Right atrium auricular region (tissue), 2 donors: Measurements from ENCODE around the gene CCDC148. TPM values are rescaled to one million over a fixed set of nuclear protein-coding genes. Genes with fewer than 3 reads are reported as not detected.

Experiments used
- DNase-seq: peaks from one replicate; pipeline ENCODE4 v3.0.0-alpha.2; 2019; ENCODE audit warnings: low spot score
- H3K27ac ChIP-seq, 2 donors: fragments of 200-600 bp; sonication (generic); 1 replicate in 1 of 2; 2 replicates in 1 of 2; pipeline ENCODE4 v1.5.1; 2016 to 2019
- H3K27me3 ChIP-seq, 2 donors: fragments of 200-600 bp; sonication (generic); one replicate each; pipeline versions ENCODE4 v1.5.1 to v1.6.0; 2017 to 2019
- H3K36me3 ChIP-seq: fragments of 200-600 bp; sonication (generic); one replicate; pipeline ENCODE4 v1.5.1; 2016
- H3K4me1 ChIP-seq, 2 donors: fragments of 200-600 bp; sonication (generic); one replicate each; pipeline versions ENCODE4 v1.5.1 to v1.6.0; 2017 to 2019
- H3K4me3 ChIP-seq, 2 donors: fragments of 200-600 bp; sonication (generic); 1 replicate in 1 of 2; 2 replicates in 1 of 2; pipeline ENCODE4 v1.5.1; 2017 to 2019; ENCODE audit warnings: mild to moderate bottlenecking in 1 of 2, moderate library complexity in 1 of 2
- H3K9me3 ChIP-seq, 2 donors: fragments of 200-600 bp; sonication (generic); one replicate each; pipeline ENCODE4 v1.5.1; 2019
- CTCF ChIP-seq, 2 donors: fragments of 200-600 bp; sonication (generic); IDR thresholded peaks; one replicate each; pipeline ENCODE4 v1.5.1; 2019; ENCODE audit warnings: antibody characterized with exemption in 2 of 2
- total RNA-seq, 2 donors: library from RNA; depleted of rRNA; stranded (reverse); fragments of >200 nt; gene quantifications; one replicate each; pipeline ENCODE4 v1.1.0, GENCODE V29; 2016

The CCDC148 gene
- total RNA-seq, 2 donors from 2014 or later, result 0.20 to 1.1 TPM

GRCh38 chr2:158217593-158217992 is 239.0 kb downstream of the CCDC148 start:
- no peaks in the 10 kb centered on the region for H3K36me3 ChIP-seq
- no peaks in the 10 kb centered on the region for H3K27me3 ChIP-seq
- H3K9me3 ChIP-seq, result no peaks in the 10 kb centered on the region
- no peak overlapping the region for H3K4me3 ChIP-seq
- TF ChIP-seq CTCF (IDR thresholded peaks at IDR 0.05), result no peak
- no peak for DNase-seq
- no peaks in the 10 kb centered on the region for H3K4me1 ChIP-seq
- no peak overlapping the region for H3K27ac ChIP-seq

GRCh38 chr2:158214431-158214830 is 242.1 kb downstream of the CCDC148 start:
- no peak for TF ChIP-seq CTCF (IDR thresholded peaks at IDR 0.05)
- Histone ChIP-seq H3K4me1 (no peaks in the 10 kb centered on the region), H3K27me3 (no peaks in the 10 kb centered on the region), H3K36me3 (no peaks in the 10 kb centered on the region), H3K9me3 (no peaks in the 10 kb centered on the region), H3K4me3 (no peak overlapping the region), H3K27ac (no peak overlapping the region)
- DNase-seq, result no peak

- DNase-seq, result no peak
- H3K36me3 ChIP-seq, result no peaks in the 10 kb centered on the region
- no peak for TF ChIP-seq CTCF (IDR thresholded peaks at IDR 0.05)
- H3K27me3 ChIP-seq, result no peaks in the 10 kb centered on the region
- H3K9me3 ChIP-seq, result no peaks in the 10 kb centered on the region
- H3K4me3 ChIP-seq, result no peak overlapping the region
- no peak overlapping the region for H3K27ac ChIP-seq
- H3K4me1 ChIP-seq, result no peaks in the 10 kb centered on the region
Measured at GRCh38 chr2:158213773-158214172, 242.8 kb downstream of the CCDC148 start.

GRCh38 chr2:158212301-158212700 is 244.3 kb downstream of the CCDC148 start:
- TF ChIP-seq CTCF (IDR thresholded peaks at IDR 0.05), result no peak
- no peaks in the 10 kb centered on the region for H3K36me3 ChIP-seq
- no peak overlapping the region for H3K27ac ChIP-seq
- DNase-seq, result no peak
- H3K4me3 ChIP-seq, result no peak overlapping the region
- H3K27me3 ChIP-seq, result no peaks in the 10 kb centered on the region
- H3K9me3 ChIP-seq, result no peaks in the 10 kb centered on the region
- H3K4me1 ChIP-seq, result no peaks in the 10 kb centered on the region

GRCh38 chr2:158211502-158211901 is 245.1 kb downstream of the CCDC148 start:
- H3K27ac ChIP-seq, result no peak overlapping the region
- H3K36me3 ChIP-seq, result no peaks in the 10 kb centered on the region
- DNase-seq, result no peak
- no peak for TF ChIP-seq CTCF (IDR thresholded peaks at IDR 0.05)
- no peaks in the 10 kb centered on the region for H3K9me3 ChIP-seq
- H3K27me3 ChIP-seq, result no peaks in the 10 kb centered on the region
- no peak overlapping the region for H3K4me3 ChIP-seq
- no peaks in the 10 kb centered on the region for H3K4me1 ChIP-seq

- Histone ChIP-seq H3K36me3 (no peaks in the 10 kb centered on the region), H3K4me1 (no peaks in the 10 kb centered on the region), H3K9me3 (no peaks in the 10 kb centered on the region), H3K27me3 (no peaks in the 10 kb centered on the region), H3K4me3 (no peak overlapping the region), H3K27ac (no peak overlapping the region)
- no peak for TF ChIP-seq CTCF (IDR thresholded peaks at IDR 0.05)
- no peak for DNase-seq
Measured at GRCh38 chr2:158207354-158207753, 249.2 kb downstream of the CCDC148 start.
